Heart right ventricle (tissue), 16 donors: ENCODE results near the gene TENT5A. TPM values are rescaled to one million over a fixed set of nuclear protein-coding genes. Genes with fewer than 3 reads are reported as not detected.
A peak's percentile ranks its signal among the peaks of the same experiment; 100 is the strongest.

Experiments used
- ATAC-seq, 8 donors: fragments of 200-7000 bp; cut with Tn5 transposase; one replicate each; pipeline ENCODE4 v1.9.1; 2020; ENCODE audit warnings: mild to moderate bottlenecking in 8 of 8, moderate library complexity in 8 of 8, moderate number of reproducible peaks in 1 of 8
- DNase-seq, 2 donors: peaks; one replicate each; pipeline ENCODE4 v3.0.0-alpha.2; 2020
- H3K27ac ChIP-seq, 10 donors: fragments of 200-600 bp; sonication (generic) in 2 of 10; one replicate each; pipeline versions ENCODE4 v1.5.0 to v1.8.0; 2020 to 2022; ENCODE audit warnings: mild to moderate bottlenecking in 3 of 10
- H3K27me3 ChIP-seq, 7 donors: fragments of 200-600 bp; one replicate each; pipeline ENCODE4 v1.8.0; 2021 to 2022; ENCODE audit warnings: mild to moderate bottlenecking in 2 of 7
- H3K36me3 ChIP-seq, 9 donors: fragments of 200-600 bp; sonication (generic) in 1 of 9; one replicate each; pipeline versions ENCODE4 v1.5.0 to v1.8.0; 2020 to 2022; ENCODE audit warnings: mild to moderate bottlenecking in 2 of 9
- H3K4me1 ChIP-seq, 9 donors: fragments of 200-600 bp; sonication (generic) in 1 of 9; one replicate each; pipeline versions ENCODE4 v1.5.0 to v1.8.0; 2020 to 2022; ENCODE audit warnings: mild to moderate bottlenecking in 4 of 9
- H3K4me3 ChIP-seq, 10 donors: fragments of 200-600 bp; sonication (generic) in 2 of 10; one replicate each; pipeline versions ENCODE4 v1.5.0 to v1.8.0; 2020 to 2022; ENCODE audit warnings: mild to moderate bottlenecking in 7 of 10, moderate library complexity in 2 of 10
- H3K9me3 ChIP-seq, 11 donors: fragments of 200-600 bp in 10 of 11; sonication (generic) in 2 of 11; one replicate each; pipeline versions ENCODE4 v1.5.0 to v1.8.0; 2013 to 2022; ENCODE audit warnings: mild to moderate bottlenecking in 2 of 11, control low read depth in 1 of 11, moderate library complexity in 1 of 11
- WGBS, 2 donors: extraction: QIAGEN DNeasy Blood & Tissue Kit; methylation state at CpG; one replicate each; pipeline ENCODE4 v1.1.7; 2013; ENCODE audit warnings: inconsistent platforms in 1 of 2; 5-methylcytosine and 5-hydroxymethylcytosine counted together
- intact Hi-C, 10 donors: fragments of 100-400 bp; cut with DNase I; formaldehyde crosslinking; loops; one replicate each; pipeline versions ENCODE4 v1.11.1 to v1.14.2; 2022
- polyA plus RNA-seq, 2 donors: library from polyadenylated mRNA; stranded (reverse); fragments of 200-250 nt; gene quantifications; one replicate each; pipeline ENCODE4 v1.2.3, GENCODE V29; 2013
- total RNA-seq, 10 donors: library from RNA; stranded (reverse); fragmentation: NEBNext Ultra II Directional in 3 of 10; extraction: Animal tissue kit (Norgen Biotek cat#: 25700) in 3 of 10; gene quantifications; one replicate each; pipeline versions ENCODE4 v1.2.1 to v1.2.4, GENCODE V29; 2021 to 2023
- TF ChIP-seq, protein P1 (sequence below), 9 donors: fragments of 200-600 bp; sonication (generic) in 2 of 9; IDR thresholded peaks; one replicate each; pipeline versions ENCODE4 v1.5.0 to v1.8.0; 2021 to 2022; ENCODE audit warnings: antibody characterized with exemption in 9 of 9, mild to moderate bottlenecking in 5 of 9, moderate library complexity in 1 of 9
- donor health status: Arrhythmogenic right ventricular cardiomyopathy.
- donor health status: ischemic (EF 13 %, LVEDD 7.1; RV severe dilation, severe dysfunction).
- donor health status: healthy with polysubstance abuse.
- donor health status: DM: no; HTN: yes; CAD: no.
- donor health status: DM: no; HTN: no; CAD: no.
- donor health status: ischemic (EF 25% LVEDD 6.9; RV normal size, moderate dysfunction).
- donor health status: ischemic (EF 25% LVEDD 5.7; RV mildly dilated, moderate dysfunction).
- donor health status: healthy.
- donor health status: DM: yes; HTN: yes; CAD: no.
- donor health status: Ischemic cardiomyopathy.
- donor health status: ischemic (EF 35%, LVEDD 5.7; RV mildly dilated, moderate dysfunction).
- donor health status: nonischemic (EF 11% LVEDD 7.7; RV severe dilation, severe dysfunction).
- donor health status: DM: yes; HTN: yes; CAD: no.
- donor health status: PGD.
- donor health status: ischemic (EF 29% LVEDD 5.4; RV normal size, mild dysfunction).
- donor health status: nonischemic (EF 23%, LVEDD 6.1; RV moderate dilation, normal function).

Gene TENT5A
- total and polyA plus RNA-seq, 12 donors = 17.3 to 72.1 (median 44.0) TPM

- DNase-seq = no peak
- ATAC-seq = no peak
- intact Hi-C loops = no loop called here
- TF ChIP-seq, protein P1, sequence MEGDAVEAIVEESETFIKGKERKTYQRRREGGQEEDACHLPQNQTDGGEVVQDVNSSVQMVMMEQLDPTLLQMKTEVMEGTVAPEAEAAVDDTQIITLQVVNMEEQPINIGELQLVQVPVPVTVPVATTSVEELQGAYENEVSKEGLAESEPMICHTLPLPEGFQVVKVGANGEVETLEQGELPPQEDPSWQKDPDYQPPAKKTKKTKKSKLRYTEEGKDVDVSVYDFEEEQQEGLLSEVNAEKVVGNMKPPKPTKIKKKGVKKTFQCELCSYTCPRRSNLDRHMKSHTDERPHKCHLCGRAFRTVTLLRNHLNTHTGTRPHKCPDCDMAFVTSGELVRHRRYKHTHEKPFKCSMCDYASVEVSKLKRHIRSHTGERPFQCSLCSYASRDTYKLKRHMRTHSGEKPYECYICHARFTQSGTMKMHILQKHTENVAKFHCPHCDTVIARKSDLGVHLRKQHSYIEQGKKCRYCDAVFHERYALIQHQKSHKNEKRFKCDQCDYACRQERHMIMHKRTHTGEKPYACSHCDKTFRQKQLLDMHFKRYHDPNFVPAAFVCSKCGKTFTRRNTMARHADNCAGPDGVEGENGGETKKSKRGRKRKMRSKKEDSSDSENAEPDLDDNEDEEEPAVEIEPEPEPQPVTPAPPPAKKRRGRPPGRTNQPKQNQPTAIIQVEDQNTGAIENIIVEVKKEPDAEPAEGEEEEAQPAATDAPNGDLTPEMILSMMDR (IDR thresholded peaks at IDR 0.05) = no peak
- WGBS, 2 donors = 33 to 46% methylated on average over 1 of the region's 1 CpG
- no peaks in the 10 kb centered on the region for H3K36me3 ChIP-seq
- no peaks in the 10 kb centered on the region for H3K27me3 ChIP-seq
- H3K4me1 ChIP-seq = peaks cover 0 to 26% (median 18%) of the 10 kb centered on the region in 9 donors
- no peak overlapping the region for H3K4me3 ChIP-seq
- no peaks in the 10 kb centered on the region for H3K9me3 ChIP-seq
- H3K27ac ChIP-seq = no peak overlapping the region
Observed at GRCh38 chr6:81718126-81718525, 34.4 kb downstream of the TENT5A start.

GRCh38 chr6:81714684-81715083 is 37.8 kb downstream of the TENT5A start:
- Histone ChIP-seq H3K4me3 (no peak overlapping the region), H3K27ac (no peak overlapping the region), H3K36me3 (no peaks in the 10 kb centered on the region), H3K4me1 (peaks cover 0 to 10% (median 0%) of the 10 kb centered on the region in 9 donors), H3K9me3 (peaks cover 0 to 4% (median 0%) of the 10 kb centered on the region in 11 donors), H3K27me3 (no peaks in the 10 kb centered on the region)
- no peak for DNase-seq
- no peak for ATAC-seq
- 71 to 74% methylated on average over 3 of the region's 3 CpGs for WGBS, 2 donors
- intact Hi-C loops = no loop called here
- TF ChIP-seq, protein P1 (IDR thresholded peaks at IDR 0.05) = no peak

DNA sequence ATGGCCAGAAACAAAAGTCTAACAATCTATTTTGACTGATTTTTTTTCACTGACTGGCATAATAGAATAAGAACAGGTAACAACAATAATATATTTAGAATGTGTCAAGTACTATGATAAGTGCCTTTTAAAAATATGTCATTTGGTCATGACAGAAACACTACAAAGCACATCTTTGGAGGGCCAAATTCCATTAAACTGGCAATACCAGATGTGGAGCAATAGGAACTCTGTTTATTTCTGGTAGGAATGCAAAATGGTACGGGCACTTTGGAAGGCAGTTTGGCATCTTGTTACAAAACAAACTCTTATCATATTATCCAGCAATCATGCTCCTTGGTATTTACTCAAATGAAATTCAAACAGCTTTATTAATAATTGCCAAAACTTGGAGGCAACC is 39.3 kb downstream of the TENT5A start:
- WGBS, 2 donors = 38 to 72% methylated on average over 1 of the region's 1 CpG
- no peaks in the 10 kb centered on the region for H3K36me3 ChIP-seq
- H3K4me1 ChIP-seq = peaks cover 0 to 8% (median 3%) of the 10 kb centered on the region in 9 donors
- H3K27ac ChIP-seq = no peak overlapping the region
- peaks cover 0 to 4% (median 0%) of the 10 kb centered on the region in 11 donors for H3K9me3 ChIP-seq
- ATAC-seq (no peak), DNase-seq (no peak)
- TF ChIP-seq, protein P1 (IDR thresholded peaks at IDR 0.05) = no peak
- intact Hi-C loops = no loop called here
- no peak overlapping the region for H3K4me3 ChIP-seq
- H3K27me3 ChIP-seq = no peaks in the 10 kb centered on the region

- Histone ChIP-seq H3K9me3 (peaks cover 0 to 4% (median 0%) of the 10 kb centered on the region in 11 donors), H3K27me3 (no peaks in the 10 kb centered on the region), H3K4me3 (no peak overlapping the region), H3K27ac (peak overlapping the region in 3 of 10 donors; percentile 9 to 36 (median 32)), H3K36me3 (no peaks in the 10 kb centered on the region), H3K4me1 (peaks cover 0 to 13% (median 3%) of the 10 kb centered on the region in 9 donors)
- WGBS, 2 donors = 41 to 52% methylated on average over 5 of the region's 5 CpGs
- DNase-seq (no peak), ATAC-seq (peak in 2 of 8 donors; percentile 38 to 39)
- intact Hi-C loops = no loop called here
- TF ChIP-seq, protein P1 (IDR thresholded peaks at IDR 0.05) = no peak
Observed at GRCh38 chr6:81708113-81708699, 44.3 kb downstream of the TENT5A start.
